Occipital lobe (tissue), 2 donors: Measurements from ENCODE around the gene GPAM. TPM values are rescaled to one million over a fixed set of nuclear protein-coding genes. Genes with fewer than 3 reads are reported as not detected.
"Not testable (repeated sequence)": the region's sequence is repeated elsewhere in the genome, so short reads cannot be mapped to it uniquely, and the experiment has no call there.

Source experiments
- DNase-seq: peaks from one replicate; lab custom pipeline; 2025; lab: John Stamatoyannopoulos, UW
- total RNA-seq: library from RNA; depleted of rRNA; stranded (reverse); fragments of >200 nt; gene quantifications from one replicate; pipeline ENCODE4 v1.2.3, GENCODE V29; 2014

GPAM gene
- 51.3 TPM for total RNA-seq

- peak; percentile 91 for DNase-seq
Observed at GRCh38 chr10:112183329-112184051, at the start of gene GPAM. Gene GPAM (minus strand): TSS chr10:112183765. CDS start chr10:112181784, 1,981 bp downstream.

GRCh38 chr10:112232670-112233069 lies 49.1 kb upstream of the GPAM start:
- DNase-seq: no peak

GRCh38 chr10:112231602-112232400 lies 48.2 kb upstream of the GPAM start:
- no peak for DNase-seq

- DNase-seq: no peak
Observed at GRCh38 chr10:112230325-112230988, 46.9 kb upstream of the GPAM start.

- DNase-seq: no peak
Observed at GRCh38 chr10:112229901-112230300, 46.3 kb upstream of the GPAM start.

GRCh38 chr10:112229096-112229495 lies 45.5 kb upstream of the GPAM start:
- no peak for DNase-seq

- DNase-seq: not testable (repeated sequence)
Observed at GRCh38 chr10:112228366-112229088, 45.0 kb upstream of the GPAM start.

- DNase-seq: no peak
Observed at GRCh38 chr10:112227331-112227987, 43.9 kb upstream of the GPAM start.

- no peak for DNase-seq
Observed at GRCh38 chr10:112226439-112227248, 43.1 kb upstream of the GPAM start.

GRCh38 chr10:112225771-112226438 lies 42.3 kb upstream of the GPAM start:
- no peak for DNase-seq

GRCh38 chr10:112224933-112225529 lies 41.5 kb upstream of the GPAM start:
- no peak for DNase-seq

- no peak for DNase-seq
Observed at GRCh38 chr10:112223725-112224124, 40.2 kb upstream of the GPAM start.

GRCh38 chr10:112222799-112223198 lies 39.2 kb upstream of the GPAM start:
- DNase-seq: no peak

GRCh38 chr10:112221545-112221944 lies 38.0 kb upstream of the GPAM start:
- no peak for DNase-seq

GRCh38 chr10:112218960-112219359 lies 35.4 kb upstream of the GPAM start:
- no peak for DNase-seq

GRCh38 chr10:112218036-112218390 lies 34.4 kb upstream of the GPAM start:
- DNase-seq: no peak

- no peak for DNase-seq
Observed at GRCh38 chr10:112217386-112218035, 33.9 kb upstream of the GPAM start.

- no peak for DNase-seq
Observed at GRCh38 chr10:112216966-112217365, 33.4 kb upstream of the GPAM start.

GRCh38 chr10:112216151-112216550 lies 32.6 kb upstream of the GPAM start:
- no peak for DNase-seq
